ENCODE measurements around the gene GALNT9.

- TF ChIP-seq EP300 (IDR thresholded peaks at IDR 0.05) (no peak), POLR2A (IDR thresholded peaks at IDR 0.05) (no peak), CTCF (IDR thresholded peaks at IDR 0.05) (no peak)
Observed at GRCh38 chr12:132374612-132375445, 45.4 kb upstream of the GALNT9 start.

All from ovary (tissue), 3 donors.